Fibroblast of skin of back (primary cell): ENCODE measurements around the gene ATXN7.

ENCODE experiments used
- DNase-seq: peaks from one replicate; pipeline ENCODE4 v3.0.0-alpha.2; 2013

ATXN7 gene

DNA sequence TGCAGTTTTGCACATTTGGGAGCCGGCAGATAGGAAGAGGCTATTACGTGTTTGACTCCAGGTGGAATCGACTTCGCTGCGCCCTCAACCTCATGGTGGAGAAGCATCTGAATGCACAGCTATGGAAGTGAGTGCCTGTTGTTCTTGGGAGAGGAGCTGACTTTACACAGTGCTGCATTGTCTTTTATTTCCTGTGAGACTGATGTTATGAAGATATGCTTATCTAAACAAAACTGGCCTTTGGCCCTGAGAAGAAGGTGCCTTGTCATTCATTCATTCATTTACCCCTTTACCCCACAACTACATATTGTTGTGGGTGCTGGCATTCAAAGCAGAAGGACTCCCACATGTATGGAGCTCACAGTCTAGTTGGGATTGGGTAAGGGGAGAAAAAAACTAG lies 127.1 kb downstream of the ATXN7 start:
- no peak for DNase-seq

DNA sequence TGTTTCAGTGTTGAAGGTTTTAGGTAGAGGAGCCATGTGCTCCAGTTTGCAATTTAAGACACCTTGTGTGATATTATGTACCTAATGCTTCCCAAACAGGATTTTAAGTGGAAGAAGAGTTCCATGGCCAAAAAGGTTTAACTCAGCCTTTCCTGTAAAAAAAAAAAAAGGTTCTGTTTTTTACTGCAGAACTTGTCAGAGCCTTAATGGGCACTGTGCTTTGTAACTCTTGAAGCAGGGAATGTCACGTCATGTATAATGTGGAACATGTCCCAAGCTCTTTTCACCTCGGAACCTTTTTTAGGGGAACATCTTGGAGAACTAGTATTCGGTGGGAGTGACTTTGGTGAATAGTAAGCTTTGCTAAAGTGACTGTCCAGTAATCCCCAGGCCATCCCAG lies 128.0 kb downstream of the ATXN7 start:
- no peak for DNase-seq

DNA sequence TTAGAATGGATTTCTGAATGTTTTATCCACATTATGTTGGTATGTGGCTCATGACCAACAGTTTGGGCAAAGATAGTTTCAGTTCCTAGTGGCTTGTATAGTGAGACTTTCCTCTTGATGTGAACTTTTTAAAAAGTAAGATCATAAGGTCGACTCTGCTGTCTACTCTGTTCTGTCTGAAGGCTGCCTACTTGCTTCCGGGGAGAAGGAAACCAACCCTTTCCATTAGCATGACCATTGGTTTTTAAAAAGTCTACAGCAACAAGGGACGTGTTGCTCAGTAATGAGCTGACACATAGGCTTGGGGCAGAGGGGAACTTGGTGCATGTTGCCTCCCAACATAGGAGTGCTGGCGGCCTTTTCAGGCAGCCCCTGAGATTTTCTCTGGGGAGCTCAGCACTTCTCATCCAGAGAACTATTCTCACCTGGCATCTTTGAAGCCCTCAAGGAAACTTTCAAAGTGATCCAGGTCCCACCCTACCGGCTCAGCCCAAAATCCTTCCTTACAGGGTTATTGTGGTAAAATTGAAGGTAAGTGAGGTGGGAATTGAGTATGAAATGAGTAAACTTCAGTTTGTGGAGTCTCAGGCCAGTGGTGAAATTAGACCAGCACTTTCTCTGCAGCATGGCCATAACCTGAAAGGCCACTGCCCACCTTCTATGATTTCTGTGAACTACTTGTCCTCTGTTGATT lies 129.0 kb downstream of the ATXN7 start:
- DNase-seq = no peak

DNA sequence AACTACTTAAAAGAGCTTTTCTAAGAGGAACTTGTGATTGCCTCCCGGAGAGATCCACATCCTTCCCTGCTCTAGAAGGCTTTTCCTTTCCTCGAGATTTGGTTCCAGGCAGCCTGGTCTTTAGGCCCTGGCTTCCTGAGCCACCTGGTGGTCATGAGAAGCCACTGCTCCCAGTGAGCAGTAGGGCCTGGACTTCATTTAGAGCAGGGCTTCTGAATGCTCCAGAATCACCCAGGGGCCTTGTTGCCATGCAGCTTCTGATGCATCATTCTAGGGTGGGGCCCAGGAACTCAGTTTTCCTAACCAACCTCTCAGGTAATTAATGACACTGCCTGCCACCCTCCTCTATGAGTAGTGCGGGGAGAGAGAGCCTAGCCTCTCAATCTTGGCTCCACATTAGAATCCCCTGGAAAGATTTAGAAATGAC lies 130.0 kb downstream of the ATXN7 start:
- DNase-seq = peak; percentile 79

DNA sequence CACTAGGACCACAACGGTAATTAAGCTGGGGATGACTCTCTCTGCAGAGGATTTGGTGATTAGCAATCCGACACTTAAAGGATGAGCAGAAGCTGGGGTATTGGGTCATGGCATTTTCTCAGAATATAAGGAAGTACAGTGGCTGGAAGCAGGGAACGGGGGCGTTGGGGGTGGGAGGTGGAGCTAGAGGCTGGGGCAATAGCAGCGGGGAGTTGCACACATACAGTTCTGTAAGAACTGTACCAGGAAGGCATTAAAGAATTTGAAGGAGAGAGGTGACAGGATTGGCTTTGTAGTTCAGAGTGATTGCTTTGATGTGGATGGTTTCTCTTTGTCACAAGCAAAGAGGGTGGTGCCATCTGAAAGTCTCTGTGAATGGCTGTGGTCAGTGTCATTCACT lies 131.4 kb downstream of the ATXN7 start:
- DNase-seq = no peak

DNA sequence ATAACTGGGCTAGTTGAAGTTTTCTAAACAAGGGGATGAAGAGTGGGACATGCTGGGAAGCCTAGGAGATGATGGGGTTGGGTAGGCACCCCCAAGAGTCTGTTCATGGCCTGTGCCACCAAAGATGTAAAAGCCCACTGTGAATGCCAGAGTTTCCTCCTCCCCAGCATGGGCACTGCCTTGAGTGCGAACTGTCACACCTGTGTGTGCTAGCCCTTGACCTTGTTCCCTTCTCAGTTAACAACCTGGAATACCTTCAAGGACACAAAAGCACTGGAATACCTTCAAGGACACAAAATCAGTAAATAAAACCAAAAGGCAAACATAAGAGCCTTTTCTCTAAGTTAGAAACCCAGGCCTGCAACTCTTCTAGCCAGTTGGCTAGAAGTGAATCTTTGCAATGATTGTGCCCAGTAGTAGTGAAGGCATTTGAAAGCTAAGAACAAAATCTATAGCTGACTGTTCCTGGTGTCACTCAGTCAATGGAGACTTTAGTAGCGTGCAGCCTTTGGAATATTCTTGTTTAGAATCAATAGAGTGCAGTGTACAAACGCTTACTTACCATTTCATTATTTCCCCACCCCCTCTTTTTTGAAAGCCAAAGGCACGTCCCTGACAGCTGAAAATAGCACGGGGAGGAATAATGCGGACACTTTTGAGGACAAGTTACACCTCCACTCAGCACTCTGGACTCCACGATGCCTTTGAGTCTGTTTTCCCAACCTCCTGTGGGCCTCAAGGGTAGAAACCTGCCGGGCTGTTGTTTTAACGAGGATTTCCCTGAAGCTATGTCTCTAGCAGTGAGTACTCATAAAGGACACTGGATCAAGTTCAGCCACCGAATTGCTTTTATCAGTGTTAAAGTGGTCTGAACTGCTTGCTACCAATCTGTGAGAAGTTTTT lies 135.4 kb downstream of the ATXN7 start:
- DNase-seq = no peak

DNA sequence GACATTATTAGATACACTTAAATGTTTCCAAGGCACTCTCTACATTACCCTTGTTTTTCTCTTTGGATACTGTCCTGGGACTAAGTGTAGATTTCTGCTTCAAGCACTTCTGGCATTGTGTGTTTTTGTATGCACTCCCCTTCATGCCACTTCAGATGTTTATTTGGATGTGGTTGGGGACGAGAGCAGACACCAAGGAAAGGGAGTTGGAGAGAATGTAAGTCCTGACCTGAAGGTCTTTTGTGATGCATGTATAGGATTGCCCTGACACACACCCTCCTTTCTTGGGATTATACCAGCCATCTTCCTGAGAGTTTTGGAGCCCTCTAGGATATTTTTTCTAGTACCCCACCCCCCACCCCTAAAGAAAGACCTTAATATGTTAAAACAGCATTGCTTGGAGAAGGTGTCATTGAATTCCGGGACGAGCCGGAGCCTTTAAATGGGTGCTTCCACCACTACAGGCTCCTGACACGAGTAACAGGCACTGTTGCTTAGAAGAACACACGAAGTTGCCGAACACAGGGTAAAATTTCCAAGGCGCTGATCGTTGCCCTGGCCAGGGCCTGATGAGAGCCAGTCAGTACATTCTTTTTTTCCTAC lies 136.9 kb downstream of the ATXN7 start:
- DNase-seq = no peak

DNA sequence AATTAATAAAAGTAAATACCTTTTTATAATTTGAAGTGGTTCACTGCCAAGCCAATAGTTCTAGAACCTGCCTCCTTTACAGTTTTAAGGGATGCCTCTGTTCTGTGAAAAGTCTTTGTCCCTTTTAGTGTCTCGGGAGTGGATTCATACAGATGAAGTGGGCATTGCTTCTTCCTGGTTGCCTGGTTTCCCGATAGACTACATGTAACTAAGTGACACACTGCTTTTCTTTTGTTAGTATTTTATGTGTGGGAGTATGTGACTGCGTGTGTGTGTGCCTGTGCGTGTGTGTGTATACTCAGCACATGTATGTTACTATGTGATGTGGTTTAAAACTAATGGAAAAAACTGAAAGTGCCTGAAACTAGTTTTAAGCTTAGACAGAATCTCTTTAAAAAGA lies 138.6 kb downstream of the ATXN7 start:
- no peak for DNase-seq

DNA sequence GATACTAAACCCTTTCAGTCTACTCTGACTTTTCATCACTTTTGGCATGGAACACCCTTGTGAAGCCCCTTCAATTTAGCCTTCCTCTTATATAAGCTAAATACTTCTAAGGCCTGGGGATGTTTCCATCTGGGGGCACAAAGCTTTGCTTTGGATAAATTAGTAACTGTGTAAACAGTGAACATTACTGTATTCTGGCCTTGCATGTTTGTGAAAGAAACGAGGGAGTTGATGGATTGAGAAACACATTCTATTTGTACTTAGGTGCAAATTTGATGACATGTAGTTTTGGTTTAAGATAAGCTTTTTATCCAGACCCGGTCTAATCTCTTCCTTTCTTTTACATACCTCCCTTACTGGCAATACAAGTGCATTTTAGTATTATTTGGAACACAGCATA lies 139.9 kb downstream of the ATXN7 start:
- DNase-seq = no peak

DNA sequence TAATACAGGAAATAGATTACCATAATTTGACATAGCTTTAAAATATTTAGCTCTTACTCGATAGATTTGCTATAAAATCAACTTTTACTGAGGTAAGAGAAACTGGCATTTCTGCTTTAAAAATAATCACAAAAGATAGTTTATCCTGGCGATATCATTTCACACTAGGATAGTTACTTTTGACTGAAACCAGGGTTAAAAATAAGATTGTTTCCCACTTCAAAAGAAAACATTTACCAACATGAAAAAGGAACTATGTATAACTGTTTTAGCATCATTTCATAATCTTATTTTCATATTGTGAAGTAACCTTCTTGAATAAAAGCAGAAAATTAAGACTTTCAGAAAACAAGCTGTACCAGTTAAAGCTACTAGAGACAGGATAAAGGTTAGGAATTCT lies 144.3 kb downstream of the ATXN7 start:
- DNase-seq = no peak

DNA sequence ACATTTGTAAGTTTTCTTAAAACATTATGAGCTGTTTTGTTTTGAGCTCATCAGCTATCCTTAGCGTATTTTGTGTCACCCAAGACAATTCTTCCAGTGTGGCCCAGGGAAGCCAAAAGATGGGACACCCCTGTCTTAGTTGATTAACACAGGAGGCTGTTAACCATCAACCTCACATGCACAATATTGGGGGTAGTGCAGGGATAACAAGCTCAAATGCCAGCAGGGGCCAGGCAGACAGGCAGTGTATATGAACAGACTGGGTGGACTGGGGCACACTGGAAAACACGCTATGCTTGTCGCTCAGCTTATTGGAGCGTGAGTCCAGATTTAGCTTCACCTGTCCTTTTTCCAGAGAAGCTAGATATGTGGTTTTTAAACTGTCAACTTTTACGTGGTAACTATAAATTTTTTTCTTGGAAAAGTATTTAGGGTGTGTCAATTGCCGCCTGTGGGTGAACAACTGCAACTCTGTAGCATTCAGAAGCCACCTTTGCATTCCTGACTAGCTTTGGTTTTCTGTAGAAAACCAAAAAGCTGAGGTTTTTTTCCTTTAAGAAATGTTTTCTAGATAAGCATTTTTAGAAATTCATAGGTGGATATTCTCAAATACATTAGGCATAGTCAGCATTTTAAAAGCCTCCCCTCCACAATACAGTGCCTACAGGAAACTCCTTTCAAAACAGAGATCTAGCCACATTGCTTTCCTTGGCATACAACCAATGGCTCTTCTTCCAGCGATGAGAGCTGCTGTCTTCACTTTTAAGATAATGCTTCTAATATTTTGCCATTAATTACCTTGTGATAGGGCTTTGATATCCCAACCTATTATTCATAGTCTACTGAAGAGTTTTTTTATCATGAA lies 145.1 kb downstream of the ATXN7 start:
- DNase-seq = peak; percentile 63

DNA sequence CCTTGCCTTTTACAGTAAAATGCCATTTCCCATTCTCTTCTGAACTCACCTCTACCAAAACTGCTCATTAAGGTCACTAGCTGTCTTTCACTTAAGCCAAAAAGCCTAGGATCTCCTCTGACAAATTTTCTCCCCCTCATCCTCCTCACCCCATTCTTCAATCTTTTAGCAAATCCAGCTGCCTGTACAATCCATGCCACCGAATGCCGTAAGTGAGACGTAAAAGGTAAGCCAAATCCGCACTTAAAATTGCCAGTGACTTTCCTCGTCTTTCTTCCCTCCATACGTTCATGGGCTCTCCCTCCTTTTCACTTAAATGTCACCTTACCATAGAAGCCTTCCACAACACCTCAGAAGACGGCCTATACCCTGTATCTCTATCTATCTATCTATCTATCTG lies 145.9 kb downstream of the ATXN7 start:
- no peak for DNase-seq

DNA sequence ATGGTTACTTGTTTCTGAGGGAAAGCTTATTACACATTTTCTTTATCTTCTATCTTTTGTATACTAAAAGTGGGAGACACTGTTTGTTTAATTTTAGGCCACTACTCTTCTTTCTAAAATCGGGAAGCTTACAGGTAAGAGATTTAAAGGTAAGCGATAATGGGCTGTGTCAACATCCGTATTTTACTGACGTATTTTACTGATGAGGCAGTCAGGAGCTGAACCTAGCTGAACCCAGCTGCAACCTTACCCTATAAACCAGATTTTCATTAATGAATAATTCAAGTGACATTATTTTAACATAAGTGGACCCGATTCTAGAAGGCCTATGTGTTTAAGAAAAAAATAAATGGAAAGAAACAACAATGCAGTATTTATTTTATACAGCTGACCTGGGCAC lies 146.5 kb downstream of the ATXN7 start:
- DNase-seq = no peak

DNA sequence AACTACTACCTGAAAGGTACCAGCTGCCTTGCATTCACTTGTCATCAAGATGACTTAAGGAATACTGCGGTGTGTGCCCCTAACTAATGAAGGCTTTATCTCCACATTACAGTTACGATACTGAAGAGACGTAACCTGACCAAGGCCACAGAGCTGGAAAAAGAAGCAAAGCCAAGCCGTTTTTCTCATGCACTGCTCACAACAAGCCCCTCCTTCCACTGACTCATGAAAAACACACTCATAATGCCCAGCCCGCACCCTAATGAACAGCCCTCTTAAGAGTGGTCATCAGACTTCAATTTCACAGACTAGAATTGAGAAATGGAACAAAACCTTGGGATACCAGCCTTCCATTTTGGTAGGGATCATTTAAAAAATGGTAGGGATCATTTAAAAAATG lies 148.0 kb downstream of the ATXN7 start:
- DNase-seq = peak; percentile 38

DNA sequence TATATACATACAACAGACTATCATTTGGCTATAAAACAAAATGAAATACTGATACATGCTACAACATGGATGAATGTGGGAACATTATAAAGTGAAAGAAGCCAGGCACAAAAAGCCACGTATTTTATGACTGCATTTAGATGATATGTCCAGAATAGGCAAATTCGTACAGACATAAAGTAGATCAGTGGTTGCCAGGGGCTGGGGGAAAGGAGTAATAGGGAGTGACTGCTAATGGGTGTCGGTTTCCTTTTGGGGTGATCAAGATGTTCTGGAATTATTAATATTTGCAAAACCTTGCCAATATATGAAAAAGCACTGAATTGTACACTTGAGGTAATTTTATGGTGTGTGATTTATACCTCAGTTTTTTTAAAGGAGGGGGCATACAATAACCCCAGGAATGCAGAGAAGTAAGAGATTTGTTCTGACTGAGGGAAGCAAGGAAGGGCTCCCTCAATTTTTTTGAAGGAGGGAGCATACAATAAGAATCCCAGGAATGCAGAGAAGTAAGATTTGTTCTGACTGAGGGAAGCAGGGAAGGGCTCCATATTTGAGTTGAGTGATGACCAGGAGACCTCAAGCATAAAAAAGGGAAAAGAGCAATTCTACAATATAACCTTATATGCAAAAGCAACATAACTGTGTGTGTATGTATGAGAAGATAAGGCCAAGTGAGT lies 153.4 kb downstream of the ATXN7 start:
- peak; percentile 22 for DNase-seq

DNA sequence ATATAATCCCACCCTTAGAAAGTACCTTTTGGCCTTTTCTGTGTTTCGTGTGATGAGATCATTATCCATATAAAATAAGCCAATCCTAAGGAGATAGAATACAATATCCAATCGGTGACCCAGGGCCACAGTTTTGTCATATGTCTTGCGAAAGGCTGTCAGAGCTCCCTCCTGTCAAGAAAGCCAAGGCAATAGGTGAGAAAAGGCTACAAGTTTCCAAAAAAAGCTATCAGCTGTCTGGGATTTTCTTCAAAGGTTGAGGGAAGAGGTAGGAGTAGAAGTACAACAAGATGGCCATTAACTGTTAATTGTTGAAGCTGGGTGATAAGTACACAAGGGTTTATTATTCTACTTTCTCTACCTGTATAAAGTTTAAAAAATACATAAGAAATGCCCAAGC lies 155.6 kb downstream of the ATXN7 start:
- DNase-seq = no peak

DNA sequence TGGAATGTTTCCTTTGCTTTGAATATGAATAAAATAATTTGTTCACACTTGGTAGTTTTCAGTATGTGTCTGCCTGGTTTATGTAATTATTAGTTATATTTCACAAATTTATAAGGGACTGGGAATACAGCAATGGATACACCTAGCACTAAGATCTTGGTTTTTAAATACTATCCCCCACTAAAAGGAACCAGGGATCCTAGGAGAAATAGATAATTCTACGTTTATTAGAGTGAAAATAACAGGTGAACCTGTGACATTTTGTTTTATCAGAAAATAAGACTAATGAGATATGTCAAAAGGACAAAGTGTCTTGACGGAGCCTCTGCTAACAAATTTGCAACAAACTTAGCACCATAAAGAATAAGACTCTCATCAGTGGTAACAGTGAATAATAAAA lies 156.2 kb downstream of the ATXN7 start:
- DNase-seq = no peak

DNA sequence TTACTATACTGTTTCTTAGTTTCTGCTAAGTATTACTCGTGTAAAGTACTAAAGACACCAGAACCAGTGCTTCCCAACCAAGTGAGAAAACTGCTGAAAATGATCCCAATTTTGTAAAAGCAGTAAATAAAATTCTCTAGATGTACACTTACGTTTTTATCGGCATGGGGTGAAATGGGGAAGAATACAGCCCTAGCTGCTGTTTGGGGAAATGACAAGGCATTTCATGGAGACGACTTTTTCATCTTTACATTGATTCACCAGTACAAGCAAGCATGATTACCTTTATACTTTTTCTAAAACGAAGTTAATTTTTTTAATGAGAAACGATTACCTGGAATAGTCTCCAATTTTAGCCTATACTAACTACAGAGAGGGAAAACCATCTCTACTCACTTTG lies 158.3 kb downstream of the ATXN7 start:
- DNase-seq = no peak

DNA sequence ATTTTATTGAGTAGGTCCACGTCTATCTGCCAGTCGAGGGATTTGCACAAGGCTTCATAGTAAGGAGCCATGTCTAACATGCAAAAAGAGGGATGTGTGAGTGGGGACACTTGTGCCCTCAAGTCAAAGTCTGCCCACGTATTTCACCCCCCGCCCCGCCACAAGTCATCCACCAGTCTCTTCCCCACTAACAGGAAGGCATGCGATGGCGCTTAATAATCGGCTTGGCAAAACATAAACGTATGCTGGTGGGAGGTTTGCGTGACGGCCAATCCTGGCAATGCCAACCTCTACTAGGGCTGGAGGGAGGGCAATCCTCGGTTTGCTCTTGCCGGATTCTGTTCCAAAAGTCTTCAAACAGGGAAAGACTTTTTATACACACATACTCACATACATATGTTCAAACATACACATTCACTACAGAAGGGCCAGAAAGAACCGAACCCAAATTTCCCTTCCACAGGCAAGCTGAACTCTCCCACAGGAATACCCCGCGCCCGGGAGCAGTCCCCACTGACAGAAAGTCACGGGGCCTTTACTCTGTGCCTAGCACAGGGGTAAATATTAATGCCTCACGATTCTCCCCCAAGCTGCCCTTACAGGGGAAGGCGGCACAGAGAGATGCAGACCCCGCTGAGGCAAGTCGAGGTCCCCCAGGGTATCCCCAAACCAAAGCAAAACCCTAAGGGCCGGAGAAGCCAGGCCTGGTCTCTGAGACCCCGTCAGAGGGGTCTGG lies 159.0 kb downstream of the ATXN7 start:
- no peak for DNase-seq

DNA sequence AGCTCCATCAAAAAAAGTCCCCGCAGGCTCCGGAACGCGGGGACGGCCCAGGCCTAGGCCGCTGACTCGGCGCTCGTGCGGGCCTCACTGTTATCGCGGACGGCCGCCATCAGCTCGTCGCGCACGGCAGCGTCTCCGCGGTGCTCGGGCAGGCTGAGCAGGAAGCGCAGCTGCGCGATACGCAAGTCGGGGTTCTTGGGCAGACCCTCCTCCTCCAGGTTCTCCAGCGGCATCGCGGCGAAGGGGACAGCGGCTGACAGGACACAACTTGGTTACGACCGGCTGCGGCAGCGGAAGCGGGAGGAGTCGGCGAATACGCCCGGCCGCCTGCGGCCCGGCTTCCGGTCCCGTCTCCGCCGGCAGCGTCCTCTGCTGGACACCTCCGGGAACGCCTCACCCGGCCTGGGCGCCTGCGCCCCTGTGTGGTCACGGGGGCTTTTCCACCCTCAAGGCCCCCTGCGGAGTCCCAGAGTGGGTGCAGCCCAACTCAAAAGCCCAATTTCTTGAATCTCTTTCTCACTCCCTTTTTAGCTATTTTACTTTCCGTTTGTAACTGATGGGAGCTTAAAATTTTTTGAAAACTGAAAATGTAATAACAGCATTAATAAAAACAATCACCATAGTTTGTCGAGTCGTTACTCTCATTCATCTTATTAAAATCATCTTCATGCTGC lies 159.7 kb downstream of the ATXN7 start, which contains the start of gene PSMD6:
TSS of gene PSMD6 (minus strand) at position 308 of the 674 bp plus-strand sequence. CDS start at position 233, 75 bp downstream.
- peak; percentile 83 for DNase-seq

DNA sequence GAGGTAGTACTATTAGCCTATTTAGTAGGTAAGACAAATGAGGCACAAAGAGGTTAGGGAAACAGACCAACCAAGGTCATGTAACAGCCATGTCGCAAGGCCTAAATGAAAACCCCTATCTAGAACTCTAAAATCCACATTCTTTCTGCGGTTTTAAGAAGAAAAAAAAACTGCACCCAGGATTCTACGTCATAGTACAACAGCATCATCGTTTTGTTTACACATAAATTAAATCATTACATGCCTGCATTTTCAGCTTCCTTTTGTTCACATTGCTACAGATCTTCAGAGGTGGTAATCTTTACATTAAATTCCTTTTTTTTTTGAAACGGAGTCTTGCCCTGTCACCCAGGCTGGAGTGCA lies 160.2 kb downstream of the ATXN7 start:
- DNase-seq = no peak
